ENCODE data around the gene MRPL14.
"Not testable (repeated sequence)": the region's sequence is repeated elsewhere in the genome, so short reads cannot be mapped to it uniquely, and the experiment has no call there.

GRCh38 chr6:44095243-44095623 lies 32.0 kb downstream of the MRPL14 start:
- not testable (repeated sequence) for TF ChIP-seq CTCF (IDR thresholded peaks at IDR 0.05 in 4 of 5, conservative IDR thresholded peaks at IDR 0.05 in 1 of 5); POLR2A (IDR thresholded peaks at IDR 0.05)

All from gastrocnemius medialis (tissue), 4 donors.